Measurements from ENCODE around the gene HCFC1. TPM values are rescaled to one million over a fixed set of nuclear protein-coding genes. Genes with fewer than 3 reads are reported as not detected.

HCFC1 gene
- total and polyA plus RNA-seq, 2 of the 8 experiments (the other 6 are each of a cell fraction or from before 2014, with no cell fraction given), result 24.9 to 117 TPM

DNA sequence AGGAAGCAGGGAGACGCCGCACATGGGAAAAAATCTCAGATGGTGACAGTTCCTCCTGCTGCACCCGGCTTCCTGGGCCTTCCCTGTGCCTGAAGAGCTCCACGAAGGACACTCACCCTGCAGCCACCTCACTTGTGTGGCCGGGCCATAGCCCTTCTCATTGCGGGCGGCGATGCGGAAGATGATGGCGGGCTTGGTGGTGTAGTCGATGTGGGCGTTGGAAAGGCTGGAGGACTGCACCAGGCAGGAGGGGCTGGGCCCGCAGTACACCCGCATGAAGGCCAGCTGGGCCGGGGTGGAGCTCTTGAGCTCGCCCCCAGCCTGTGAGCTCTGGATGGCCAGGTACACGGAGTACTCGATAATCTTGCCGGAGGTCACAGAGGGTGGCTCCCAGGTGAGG lies 21.5 kb downstream of the HCFC1 start (continued):
- TF ChIP-seq BACH1 (IDR thresholded peaks at IDR 0.05; ENCODE audit: low read length) (no peak), KDM5A (IDR thresholded peaks at IDR 0.05; ENCODE audit: low read length) (no peak)
